Pancreas (tissue), 10 donors: ENCODE measurements around the gene CHADL. TPM values are rescaled to one million over a fixed set of nuclear protein-coding genes. Genes with fewer than 3 reads are reported as not detected.

Experiments used
- ATAC-seq, 4 donors: fragments of 200-7000 bp; cut with Tn5 transposase; one replicate each; pipeline versions ENCODE4 v1.8.0 to v1.9.1; 2020; ENCODE audit warnings: mild to moderate bottlenecking in 4 of 4, moderate library complexity in 4 of 4
- DNase-seq, 6 donors: peaks; one replicate each; pipeline ENCODE4 v3.0.0-alpha.2; 2020
- FAIRE-seq: peaks from 2 replicates; lab custom pipeline; 2012; peaks lifted over from hg19 to GRCh38; lab: Jason Lieb, UNC
- H3K27ac ChIP-seq, 4 donors: fragments of 200-600 bp; sonication (generic); 1 replicate in 3 of 4; 2 replicates in 1 of 4; pipeline versions ENCODE4 v1.5.0 to v1.8.0; 2020
- H3K27me3 ChIP-seq, 4 donors: fragments of 200-600 bp; one replicate each; pipeline ENCODE4 v1.8.0; 2021
- H3K36me3 ChIP-seq, 3 donors: fragments of 200-600 bp; sonication (generic) in 1 of 3; one replicate each; pipeline versions ENCODE4 v1.5.0 to v1.8.0; 2020 to 2021
- H3K4me1 ChIP-seq, 3 donors: fragments of 200-600 bp; one replicate each; pipeline ENCODE4 v1.8.0; 2021
- H3K4me3 ChIP-seq, 4 donors: fragments of 200-600 bp; sonication (generic) in 2 of 4; one replicate each; pipeline versions ENCODE4 v1.5.0 to v1.8.0; 2020 to 2021
- H3K9me3 ChIP-seq, 4 donors: fragments of 200-600 bp; one replicate each; pipeline ENCODE4 v1.8.0; 2021
- WGBS, 2 donors: extraction: QIAGEN DNeasy Blood & Tissue Kit; methylation state at CpG; one replicate each; pipeline ENCODE4 v1.1.7; 2013; 5-methylcytosine and 5-hydroxymethylcytosine counted together
- intact Hi-C, 3 donors: fragments of 100-400 bp; cut with DNase I; formaldehyde crosslinking; loops; one replicate each; pipeline versions ENCODE4 v1.11.1 to v1.14.2; 2022
- polyA plus RNA-seq, 2 donors: library from polyadenylated mRNA; stranded (reverse); fragments of 200-250 nt; gene quantifications; one replicate each; pipeline ENCODE4 v1.2.3, GENCODE V29; 2013
- total RNA-seq, 6 donors: library from RNA; stranded (reverse); fragmentation: NEBNext Ultra II Directional in 4 of 6; extraction: Animal tissue kit (Norgen Biotek cat#: 25700) in 4 of 6; gene quantifications; one replicate each; pipeline versions ENCODE4 v1.2.1 to v1.2.4, GENCODE V29; 2021 to 2023
- TF ChIP-seq, protein P1 (sequence below), 4 donors: fragments of 200-600 bp; sonication (generic) in 3 of 4; IDR thresholded peaks; one replicate each; pipeline versions ENCODE4 v1.5.0 to v1.8.0; 2021; ENCODE audit warnings: antibody characterized with exemption in 4 of 4
- donor health status: healthy with polysubstance abuse.
- donor health status: DM: no; HTN: no; CAD: no; lungs with moderate emphysema.
- donor health status: DM: no; HTN: no; CAD: no.
- donor health status: control.
- donor health status: control.
- donor health status: Bipolar disorder and iron deficiency.
- donor health status: DM: yes; HTN: yes; CAD: no.
- donor health status: DM: no; HTN: no; CAD: no.
- donor health status: DM: no; HTN: no; CAD: no.
- donor health status: DM: yes; HTN: yes; CAD: no.

The CHADL gene
- total and polyA plus RNA-seq, 8 donors, result 0.95 to 4.9 (median 2.2) TPM

DNA sequence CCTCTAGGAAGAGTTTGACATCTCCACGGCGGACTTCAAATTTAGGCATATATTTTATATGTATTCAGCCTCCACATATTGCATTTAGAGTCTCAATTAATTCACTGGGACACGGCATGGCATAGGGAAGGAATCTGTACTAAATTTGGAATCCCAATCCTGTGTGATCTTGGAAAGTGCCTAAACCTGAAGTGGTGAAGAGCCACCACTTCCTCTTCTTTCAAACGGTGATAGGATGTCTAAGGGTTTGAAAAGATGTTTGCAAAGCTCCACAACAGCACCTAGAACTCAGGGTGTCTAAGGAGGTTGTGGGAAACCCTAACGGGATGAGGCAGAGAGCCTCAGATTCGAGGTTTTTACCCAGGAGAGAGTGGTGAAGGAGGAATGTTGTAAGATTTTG, 36.7 kb downstream of the CHADL start:
- H3K4me3 ChIP-seq, result no peak overlapping the region
- H3K9me3 ChIP-seq, result no peaks in the 10 kb centered on the region
- H3K4me1 ChIP-seq, result peaks cover 0 to 5% (median 0%) of the 10 kb centered on the region in 3 donors
- 52 to 57% methylated on average over 6 of the region's 6 CpGs for WGBS, 2 donors
- DNase-seq (no peak), ATAC-seq (no peak), FAIRE-seq (no peak)
- H3K27me3 ChIP-seq, result no peaks in the 10 kb centered on the region
- intact Hi-C loops, result no loop called here
- TF ChIP-seq, protein P1, sequence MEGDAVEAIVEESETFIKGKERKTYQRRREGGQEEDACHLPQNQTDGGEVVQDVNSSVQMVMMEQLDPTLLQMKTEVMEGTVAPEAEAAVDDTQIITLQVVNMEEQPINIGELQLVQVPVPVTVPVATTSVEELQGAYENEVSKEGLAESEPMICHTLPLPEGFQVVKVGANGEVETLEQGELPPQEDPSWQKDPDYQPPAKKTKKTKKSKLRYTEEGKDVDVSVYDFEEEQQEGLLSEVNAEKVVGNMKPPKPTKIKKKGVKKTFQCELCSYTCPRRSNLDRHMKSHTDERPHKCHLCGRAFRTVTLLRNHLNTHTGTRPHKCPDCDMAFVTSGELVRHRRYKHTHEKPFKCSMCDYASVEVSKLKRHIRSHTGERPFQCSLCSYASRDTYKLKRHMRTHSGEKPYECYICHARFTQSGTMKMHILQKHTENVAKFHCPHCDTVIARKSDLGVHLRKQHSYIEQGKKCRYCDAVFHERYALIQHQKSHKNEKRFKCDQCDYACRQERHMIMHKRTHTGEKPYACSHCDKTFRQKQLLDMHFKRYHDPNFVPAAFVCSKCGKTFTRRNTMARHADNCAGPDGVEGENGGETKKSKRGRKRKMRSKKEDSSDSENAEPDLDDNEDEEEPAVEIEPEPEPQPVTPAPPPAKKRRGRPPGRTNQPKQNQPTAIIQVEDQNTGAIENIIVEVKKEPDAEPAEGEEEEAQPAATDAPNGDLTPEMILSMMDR (IDR thresholded peaks at IDR 0.05), result no peak
- no peaks in the 10 kb centered on the region for H3K36me3 ChIP-seq
- no peak overlapping the region for H3K27ac ChIP-seq

DNA sequence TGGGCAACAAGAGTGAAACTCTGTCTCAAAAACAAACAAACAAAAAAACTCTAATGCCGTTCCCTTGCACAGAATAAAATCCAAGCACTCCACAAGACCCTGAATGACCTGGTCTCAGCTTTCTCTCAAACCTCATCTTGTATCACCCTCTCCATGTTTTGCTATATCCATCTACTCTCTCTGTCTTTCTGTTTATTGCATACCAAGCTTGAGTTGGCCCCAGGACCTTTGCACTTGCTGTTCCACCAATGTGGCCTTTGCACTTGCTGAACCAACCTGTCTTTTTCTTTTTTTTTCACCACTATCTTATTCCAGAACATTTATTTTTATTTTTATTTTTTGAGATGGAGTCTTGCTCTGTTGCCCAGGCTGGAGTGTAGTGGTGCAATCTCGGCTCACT, 37.6 kb downstream of the CHADL start:
- Histone ChIP-seq H3K27me3 (no peaks in the 10 kb centered on the region), H3K36me3 (no peaks in the 10 kb centered on the region), H3K9me3 (no peaks in the 10 kb centered on the region), H3K4me3 (no peak overlapping the region), H3K4me1 (peaks cover 0 to 5% (median 4%) of the 10 kb centered on the region in 3 donors), H3K27ac (no peak overlapping the region)
- FAIRE-seq, result no peak
- intact Hi-C loops, result no loop called here
- TF ChIP-seq, protein P1 (IDR thresholded peaks at IDR 0.05), result no peak
- DNase-seq, result no peak
- 81 to 92% methylated on average over 2 of the region's 2 CpGs for WGBS, 2 donors
- no peak for ATAC-seq

DNA sequence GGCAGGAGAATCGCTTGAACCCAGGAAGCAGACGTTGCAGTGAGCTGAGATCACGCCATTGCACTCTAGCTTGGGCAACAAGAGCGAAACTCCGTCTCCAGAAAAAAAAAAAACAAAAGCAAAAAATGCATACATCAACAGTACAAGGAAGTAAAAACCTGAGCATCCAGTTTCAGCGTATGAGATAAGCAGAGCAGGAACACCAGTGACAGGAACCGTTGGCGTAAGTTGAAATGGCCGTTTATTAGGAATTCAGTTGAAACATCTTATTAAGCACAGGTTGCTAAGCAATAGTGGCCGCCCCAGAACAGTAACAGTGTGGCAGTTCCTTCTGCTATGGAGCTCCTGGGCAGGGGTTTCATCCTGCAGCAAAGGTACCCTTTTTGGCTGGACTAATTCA, 39.6 kb downstream of the CHADL start:
- TF ChIP-seq, protein P1 (IDR thresholded peaks at IDR 0.05), result no peak
- Histone ChIP-seq H3K36me3 (no peaks in the 10 kb centered on the region), H3K27ac (no peak overlapping the region), H3K4me3 (no peak overlapping the region), H3K9me3 (no peaks in the 10 kb centered on the region), H3K27me3 (no peaks in the 10 kb centered on the region), H3K4me1 (peaks cover 0 to 8% (median 4%) of the 10 kb centered on the region in 3 donors)
- no peak for ATAC-seq
- DNase-seq, result no peak
- intact Hi-C loops, result no loop called here
- FAIRE-seq, result no peak
- 31 to 32% methylated on average over 10 of the region's 10 CpGs for WGBS, 2 donors

DNA sequence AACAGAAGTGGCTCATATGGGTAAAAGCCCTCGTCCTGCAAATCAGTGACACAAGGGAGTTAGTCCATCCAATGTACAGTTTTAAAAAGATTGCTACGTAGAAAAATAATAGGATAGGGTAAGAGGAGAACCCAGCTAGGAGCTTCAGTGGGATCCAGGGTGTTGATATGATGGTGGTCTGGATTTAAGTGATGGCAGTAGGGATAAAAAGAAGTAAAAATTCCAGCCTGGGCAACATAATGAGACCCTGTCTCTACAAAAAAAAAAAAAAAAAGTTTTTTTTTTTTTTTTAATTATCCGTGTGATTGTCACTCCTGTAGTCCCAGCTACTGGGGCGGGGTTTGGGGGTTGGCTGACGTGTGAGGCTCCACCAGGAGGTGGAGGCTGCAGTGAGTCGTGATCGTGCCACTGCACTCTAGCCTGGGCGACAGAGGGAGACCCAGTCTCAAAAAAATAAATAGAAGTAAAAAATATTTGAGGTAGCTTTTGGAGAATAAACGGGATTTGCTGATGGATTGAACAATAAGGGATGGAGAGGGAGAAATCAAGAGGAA, 42.6 kb downstream of the CHADL start:
- peak; percentile 45 for FAIRE-seq
- TF ChIP-seq, protein P1 (IDR thresholded peaks at IDR 0.05), result no peak

More for the DNA sequence above, 42.6 kb downstream of the CHADL start:
- peak overlapping the region; percentile 60 to 88 (median 78) for H3K4me3 ChIP-seq
- DNase-seq (peak in 2 of 6 donors; percentile 53 to 57), ATAC-seq (peak; percentile 34 to 68 (median 50))
- 1 to 3% methylated on average over 9 of the region's 9 CpGs for WGBS, 2 donors
- peak overlapping the region in 1 of 4 donors; percentile 57 for H3K27ac ChIP-seq
- peaks cover 0 to 8% (median 0%) of the 10 kb centered on the region in 3 donors for H3K4me1 ChIP-seq
- H3K36me3 ChIP-seq, result no peaks in the 10 kb centered on the region
- no peaks in the 10 kb centered on the region for H3K9me3 ChIP-seq
- intact Hi-C loops, result no loop called here
- H3K27me3 ChIP-seq, result no peaks in the 10 kb centered on the region
